Heart left ventricle (tissue), 13 donors: ENCODE measurements around the gene RAD51B.

Experiments used
- CTCF ChIP-seq, 12 donors: fragments of 200-600 bp; sonication (generic) in 4 of 12; IDR thresholded peaks; one replicate each; pipeline versions ENCODE4 v1.5.0 to v1.8.0; 2018 to 2022; ENCODE audit warnings: antibody characterized with exemption in 12 of 12, mild to moderate bottlenecking in 5 of 12
- POLR2A ChIP-seq, 2 donors: fragments of 450-650 bp; IDR thresholded peaks; one replicate each; pipeline ENCODE4 v1.6.1; 2017; ENCODE audit warnings: antibody characterized with exemption in 2 of 2, mild to moderate bottlenecking in 2 of 2, moderate library complexity in 2 of 2
- donor health status: ischemic (EF 13 %, LVEDD 7.1; RV severe dilation, severe dysfunction).
- donor health status: DM: no; HTN: yes; CAD: no.
- donor health status: DM: no; HTN: no; CAD: no.
- donor health status: ischemic (EF 25% LVEDD 6.9; RV normal size, moderate dysfunction).
- donor health status: ischemic (EF 25% LVEDD 5.7; RV mildly dilated, moderate dysfunction).
- donor health status: ischemic (EF 35%, LVEDD 5.7; RV mildly dilated, moderate dysfunction).
- donor health status: nonischemic (EF 11% LVEDD 7.7; RV severe dilation, severe dysfunction).
- donor health status: DM: yes; HTN: yes; CAD: no.
- donor health status: PGD.
- donor health status: ischemic (EF 29% LVEDD 5.4; RV normal size, mild dysfunction).
- donor health status: nonischemic (EF 23%, LVEDD 6.1; RV moderate dilation, normal function).

DNA sequence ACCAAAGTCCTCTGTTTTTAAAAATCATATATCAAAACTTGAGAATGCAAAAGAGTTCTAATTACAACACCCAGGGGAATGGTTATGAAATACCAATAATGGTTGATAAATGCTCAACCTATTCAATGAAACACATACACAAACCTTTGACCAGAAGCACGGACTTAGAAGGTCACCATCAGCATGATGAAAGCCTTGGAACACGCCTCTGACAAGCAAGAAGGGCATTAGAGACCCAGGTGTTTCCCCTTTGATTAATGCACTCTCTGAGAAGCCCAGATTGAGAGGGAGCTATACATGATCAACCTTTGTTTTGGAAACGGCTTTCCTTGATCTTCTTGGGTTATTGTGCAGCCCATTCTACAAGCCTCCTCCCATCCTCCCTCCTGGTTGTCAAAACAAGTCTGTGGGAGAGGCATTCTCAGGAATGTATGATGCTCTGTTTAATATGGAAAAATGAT lies 904.3 kb downstream of the RAD51B start:
- no peak for TF ChIP-seq CTCF (IDR thresholded peaks at IDR 0.05)
- no peak for TF ChIP-seq POLR2A (IDR thresholded peaks at IDR 0.05)
